Vagina (tissue), 2 donors: Measurements from ENCODE around the gene TGIF1.
"Not testable (repeated sequence)": the region's sequence is repeated elsewhere in the genome, so short reads cannot be mapped to it uniquely, and the experiment has no call there.

Source experiments
- CTCF ChIP-seq, 3 experiments: fragments of 450-650 bp in 2 of 3; fragments of 200-600 bp in 1 of 3; sonication (generic) in 1 of 3; IDR thresholded peaks; one replicate each; pipeline ENCODE4 v1.5.1; 2017 to 2019; ENCODE audit warnings: antibody characterized with exemption in 3 of 3, mild to moderate bottlenecking in 2 of 3, moderate library complexity in 2 of 3
- POLR2A ChIP-seq, 2 donors: fragments of 450-650 bp; IDR thresholded peaks; one replicate each; pipeline ENCODE4 v1.6.1; 2017; ENCODE audit warnings: antibody characterized with exemption in 2 of 2, mild to moderate bottlenecking in 2 of 2, moderate library complexity in 2 of 2
- POLR2AphosphoS5 ChIP-seq, 2 donors: sonication (generic); formaldehyde crosslinking; IDR thresholded peaks; one replicate each; pipeline ENCODE4 v1.9.0; 2017; ENCODE audit warnings: antibody characterized with exemption in 2 of 2, mild to moderate bottlenecking in 2 of 2, low read depth in 1 of 2; ENCODE audit not compliant: insufficient read depth in 1 of 2

DNA sequence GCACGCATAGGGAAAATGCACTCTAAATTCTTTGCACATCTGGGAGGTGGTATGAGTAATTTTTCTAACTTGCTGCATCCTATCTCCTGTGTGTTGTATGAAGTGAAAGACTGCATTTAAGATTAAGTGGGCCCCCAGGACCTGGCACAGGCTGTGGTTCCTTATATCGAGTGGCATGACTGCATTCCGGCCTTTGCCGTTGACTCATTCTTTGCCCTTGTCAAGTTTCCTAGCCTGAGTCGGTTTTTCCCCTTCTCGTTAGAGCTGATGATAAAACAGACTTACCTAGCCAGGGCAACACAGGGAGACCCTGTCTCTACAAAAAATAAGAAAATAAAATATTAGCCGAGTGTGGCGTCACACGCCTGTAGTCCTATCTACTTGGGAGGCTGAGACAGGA is 37.4 kb upstream of the TGIF1 start:
- not testable (repeated sequence) for TF ChIP-seq CTCF (IDR thresholded peaks at IDR 0.05); POLR2A (IDR thresholded peaks at IDR 0.05); POLR2AphosphoS5 (IDR thresholded peaks at IDR 0.05; ENCODE audit: insufficient read depth in 1 of 2, low read depth in 1 of 2)
